Measurements from ENCODE around the gene SIAH1.

Gene SIAH1

DNA sequence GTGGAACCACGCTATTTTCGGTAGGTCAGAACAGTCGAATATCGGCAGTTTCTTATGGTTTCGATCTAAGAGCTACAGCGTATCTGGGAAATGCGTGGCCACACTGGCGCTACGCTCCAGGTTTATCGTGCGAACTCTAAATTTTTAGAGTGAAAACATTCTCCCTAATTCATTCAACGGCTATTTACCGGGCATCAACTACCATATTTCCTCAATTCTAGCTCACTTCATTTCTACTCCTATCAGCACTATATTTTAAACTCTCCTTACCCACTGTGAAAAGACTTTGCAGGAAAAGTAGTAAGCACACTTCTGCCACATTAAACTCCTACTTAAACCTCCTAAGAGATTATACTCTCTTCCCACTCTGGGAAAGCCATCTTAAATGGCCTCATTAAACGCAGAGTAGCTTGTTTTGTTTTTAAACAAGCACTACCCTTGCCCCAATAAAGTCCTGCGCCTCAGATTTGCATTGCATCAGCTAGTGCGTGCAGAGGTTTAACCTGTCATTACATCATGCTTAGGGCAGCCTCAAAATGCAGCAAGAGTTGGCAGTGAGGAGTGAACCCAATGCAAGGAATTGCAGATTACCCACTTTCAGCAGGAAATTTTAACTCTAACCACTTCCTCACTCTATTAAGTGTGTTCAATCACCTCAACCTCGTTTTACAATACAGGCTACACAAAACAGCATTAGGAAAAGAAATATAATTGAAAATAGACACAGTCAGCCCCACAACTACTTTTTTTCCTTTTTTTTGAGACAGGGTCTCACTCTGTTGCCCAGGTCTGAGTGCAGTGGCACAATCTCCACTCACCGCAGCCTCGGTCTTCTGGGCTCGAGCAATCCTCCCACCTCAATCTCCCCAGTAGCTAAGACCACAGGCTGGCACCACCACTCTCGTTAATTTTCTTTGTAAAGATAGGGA lies 18.8 kb downstream of the SIAH1 start (continued):
- TF ChIP-seq ZNF561 (tag by site-specific recombination; IDR thresholded peaks at IDR 0.05; ENCODE audit: borderline replicate concordance) (peak; percentile 39; the same call in 1 of the 2 replicates), ZNF37A (tag by site-specific recombination; IDR thresholded peaks at IDR 0.05) (no peak), SP7 (tag by site-specific recombination; IDR thresholded peaks at IDR 0.05) (peak; percentile 92), ZBTB10 (tag by site-specific recombination; IDR thresholded peaks at IDR 0.05) (no peak), ZNF174 (tag by site-specific recombination; IDR thresholded peaks at IDR 0.05) (no peak), ZNF513 (tag by site-specific recombination; IDR thresholded peaks at IDR 0.05) (0 out of 2 replicates have a peak, but pooled peaks have one; percentile 24), ZBTB21 (tag by site-specific recombination; IDR thresholded peaks at IDR 0.05) (peak; percentile 85), SALL2 (tag by site-specific recombination; IDR thresholded peaks at IDR 0.05; ENCODE audit: borderline replicate concordance) (no peak), ZNF324 (tag by site-specific recombination; IDR thresholded peaks at IDR 0.05) (peak; percentile 64; the same call in 1 of the 2 replicates), TCF7L2 (IDR thresholded peaks at IDR 0.05; ENCODE audit: borderline replicate concordance, low read depth, low read length) (no peak), WT1 (tag by site-specific recombination; IDR thresholded peaks at IDR 0.05) (0 out of 2 replicates have a peak, but pooled peaks have one; percentile 24), SCRT2 (tag by site-specific recombination; IDR thresholded peaks at IDR 0.05) (no peak), HOXA7 (CRISPR knock-in tag; IDR thresholded peaks at IDR 0.05; ENCODE audit: borderline replicate concordance) (no peak), ZNF530 (tag by site-specific recombination; IDR thresholded peaks at IDR 0.05; ENCODE audit: low read depth) (no peak), ZSCAN30 (tag by site-specific recombination; IDR thresholded peaks at IDR 0.05) (peak; percentile 54; the same call in 1 of the 2 replicates), ZNF112 (tag by site-specific recombination; IDR thresholded peaks at IDR 0.05) (no peak), ZNF514 (tag by site-specific recombination; IDR thresholded peaks at IDR 0.05) (no peak), ZNF544 (tag by site-specific recombination; IDR thresholded peaks at IDR 0.05) (no peak), ZNF837 (tag by site-specific recombination; IDR thresholded peaks at IDR 0.05) (no peak), ZEB2 (tag by site-specific recombination; IDR thresholded peaks at IDR 0.05) (peak; percentile 87), ZNF311 (tag by site-specific recombination; IDR thresholded peaks at IDR 0.05; ENCODE audit: borderline replicate concordance) (no peak), OSR2 (tag by site-specific recombination; IDR thresholded peaks at IDR 0.05) (peak; percentile 97)
- TF ChIP-seq, protein P1, sequence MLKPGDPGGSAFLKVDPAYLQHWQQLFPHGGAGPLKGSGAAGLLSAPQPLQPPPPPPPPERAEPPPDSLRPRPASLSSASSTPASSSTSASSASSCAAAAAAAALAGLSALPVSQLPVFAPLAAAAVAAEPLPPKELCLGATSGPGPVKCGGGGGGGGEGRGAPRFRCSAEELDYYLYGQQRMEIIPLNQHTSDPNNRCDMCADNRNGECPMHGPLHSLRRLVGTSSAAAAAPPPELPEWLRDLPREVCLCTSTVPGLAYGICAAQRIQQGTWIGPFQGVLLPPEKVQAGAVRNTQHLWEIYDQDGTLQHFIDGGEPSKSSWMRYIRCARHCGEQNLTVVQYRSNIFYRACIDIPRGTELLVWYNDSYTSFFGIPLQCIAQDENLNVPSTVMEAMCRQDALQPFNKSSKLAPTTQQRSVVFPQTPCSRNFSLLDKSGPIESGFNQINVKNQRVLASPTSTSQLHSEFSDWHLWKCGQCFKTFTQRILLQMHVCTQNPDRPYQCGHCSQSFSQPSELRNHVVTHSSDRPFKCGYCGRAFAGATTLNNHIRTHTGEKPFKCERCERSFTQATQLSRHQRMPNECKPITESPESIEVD (tag by site-specific recombination; IDR thresholded peaks at IDR 0.05), result peak; percentile 97
- TF ChIP-seq, protein P2, sequence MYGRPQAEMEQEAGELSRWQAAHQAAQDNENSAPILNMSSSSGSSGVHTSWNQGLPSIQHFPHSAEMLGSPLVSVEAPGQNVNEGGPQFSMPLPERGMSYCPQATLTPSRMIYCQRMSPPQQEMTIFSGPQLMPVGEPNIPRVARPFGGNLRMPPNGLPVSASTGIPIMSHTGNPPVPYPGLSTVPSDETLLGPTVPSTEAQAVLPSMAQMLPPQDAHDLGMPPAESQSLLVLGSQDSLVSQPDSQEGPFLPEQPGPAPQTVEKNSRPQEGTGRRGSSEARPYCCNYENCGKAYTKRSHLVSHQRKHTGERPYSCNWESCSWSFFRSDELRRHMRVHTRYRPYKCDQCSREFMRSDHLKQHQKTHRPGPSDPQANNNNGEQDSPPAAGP (tag by site-specific recombination; IDR thresholded peaks at IDR 0.05), result 0 out of 2 replicates have a peak, but pooled peaks have one; percentile 33
- TF ChIP-seq, protein P3, sequence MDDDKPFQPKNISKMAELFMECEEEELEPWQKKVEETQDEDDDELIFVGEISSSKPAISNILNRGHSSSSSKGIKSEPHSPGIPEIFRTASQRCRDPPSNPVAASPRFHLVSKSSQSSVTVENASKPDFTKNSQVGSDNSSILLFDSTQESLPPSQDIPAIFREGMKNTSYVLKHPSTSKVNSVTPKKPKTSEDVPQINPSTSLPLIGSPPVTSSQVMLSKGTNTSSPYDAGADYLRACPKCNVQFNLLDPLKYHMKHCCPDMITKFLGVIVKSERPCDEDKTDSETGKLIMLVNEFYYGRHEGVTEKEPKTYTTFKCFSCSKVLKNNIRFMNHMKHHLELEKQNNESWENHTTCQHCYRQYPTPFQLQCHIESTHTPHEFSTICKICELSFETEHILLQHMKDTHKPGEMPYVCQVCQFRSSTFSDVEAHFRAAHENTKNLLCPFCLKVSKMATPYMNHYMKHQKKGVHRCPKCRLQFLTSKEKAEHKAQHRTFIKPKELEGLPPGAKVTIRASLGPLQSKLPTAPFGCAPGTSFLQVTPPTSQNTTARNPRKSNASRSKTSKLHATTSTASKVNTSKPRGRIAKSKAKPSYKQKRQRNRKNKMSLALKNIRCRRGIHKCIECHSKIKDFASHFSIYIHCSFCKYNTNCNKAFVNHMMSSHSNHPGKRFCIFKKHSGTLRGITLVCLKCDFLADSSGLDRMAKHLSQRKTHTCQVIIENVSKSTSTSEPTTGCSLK (tag by site-specific recombination; IDR thresholded peaks at IDR 0.05), result no peak
- TF ChIP-seq, protein P4, sequence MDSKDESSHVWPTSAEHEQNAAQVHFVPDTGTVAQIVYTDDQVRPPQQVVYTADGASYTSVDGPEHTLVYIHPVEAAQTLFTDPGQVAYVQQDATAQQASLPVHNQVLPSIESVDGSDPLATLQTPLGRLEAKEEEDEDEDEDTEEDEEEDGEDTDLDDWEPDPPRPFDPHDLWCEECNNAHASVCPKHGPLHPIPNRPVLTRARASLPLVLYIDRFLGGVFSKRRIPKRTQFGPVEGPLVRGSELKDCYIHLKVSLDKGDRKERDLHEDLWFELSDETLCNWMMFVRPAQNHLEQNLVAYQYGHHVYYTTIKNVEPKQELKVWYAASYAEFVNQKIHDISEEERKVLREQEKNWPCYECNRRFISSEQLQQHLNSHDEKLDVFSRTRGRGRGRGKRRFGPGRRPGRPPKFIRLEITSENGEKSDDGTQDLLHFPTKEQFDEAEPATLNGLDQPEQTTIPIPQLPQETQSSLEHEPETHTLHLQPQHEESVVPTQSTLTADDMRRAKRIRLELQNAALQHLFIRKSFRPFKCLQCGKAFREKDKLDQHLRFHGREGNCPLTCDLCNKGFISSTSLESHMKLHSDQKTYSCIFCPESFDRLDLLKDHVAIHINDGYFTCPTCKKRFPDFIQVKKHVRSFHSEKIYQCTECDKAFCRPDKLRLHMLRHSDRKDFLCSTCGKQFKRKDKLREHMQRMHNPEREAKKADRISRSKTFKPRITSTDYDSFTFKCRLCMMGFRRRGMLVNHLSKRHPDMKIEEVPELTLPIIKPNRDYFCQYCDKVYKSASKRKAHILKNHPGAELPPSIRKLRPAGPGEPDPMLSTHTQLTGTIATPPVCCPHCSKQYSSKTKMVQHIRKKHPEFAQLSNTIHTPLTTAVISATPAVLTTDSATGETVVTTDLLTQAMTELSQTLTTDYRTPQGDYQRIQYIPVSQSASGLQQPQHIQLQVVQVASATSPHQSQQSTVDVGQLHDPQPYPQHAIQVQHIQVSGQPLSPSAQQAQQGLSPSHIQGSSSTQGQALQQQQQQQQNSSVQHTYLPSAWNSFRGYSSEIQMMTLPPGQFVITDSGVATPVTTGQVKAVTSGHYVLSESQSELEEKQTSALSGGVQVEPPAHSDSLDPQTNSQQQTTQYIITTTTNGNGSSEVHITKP (tag by site-specific recombination; IDR thresholded peaks at IDR 0.05), result peak; percentile 81
